A673 (cell line): ENCODE measurements around the gene ERGIC1. TPM values are rescaled to one million over a fixed set of nuclear protein-coding genes. Genes with fewer than 3 reads are reported as not detected.
A peak's percentile ranks its signal among the peaks of the same experiment; 100 is the strongest.
"Not testable (repeated sequence)": the region's sequence is repeated elsewhere in the genome, so short reads cannot be mapped to it uniquely, and the experiment has no call there.

ENCODE experiments used
- BruUV-seq: library from RNA; stranded (reverse); fragments of 400-500 nt; replicated peaks from 2 replicates; lab custom pipeline; 2021; lab: Mats Ljungman, UMichigan
- CTCF ChIA-PET: fragments of 300-600 bp; sonication (Branson Sonifier 250); formaldehyde crosslinking; loops from one replicate; lab custom pipeline; 2022; ENCODE audit warnings: antibody characterized with exemption; lab: Charles Lee
- POLR2A ChIA-PET: fragments of 300-600 bp; sonication (Branson Sonifier 250); formaldehyde crosslinking; loops from one replicate; lab custom pipeline; 2022; ENCODE audit warnings: antibody characterized with exemption; ENCODE audit not compliant: low non-redundant PET; lab: Charles Lee
- DNase-seq: peaks from one replicate; pipeline ENCODE4 v3.0.0-alpha.2; 2015; ENCODE audit warnings: low spot score
- H3K27ac ChIP-seq: fragments of 200-600 bp; sonication (generic); 2 replicates; pipeline ENCODE4 v1.5.1; 2016; ENCODE audit warnings: mixed run types, low read depth, mild to moderate bottlenecking, mixed read lengths, antibody characterized with exemption, low read length; ENCODE audit not compliant: poor library complexity, severe bottlenecking
- H3K27me3 ChIP-seq: fragments of 200-600 bp; sonication (generic); replicated peaks from 2 replicates; pipeline ENCODE4 v1.6.1; 2017; ENCODE audit warnings: mixed run types, low read depth, mild to moderate bottlenecking, mixed read lengths, antibody characterized with exemption, low read length; ENCODE audit not compliant: insufficient read depth, poor library complexity
- H3K36me3 ChIP-seq: fragments of 200-600 bp; sonication (generic); 2 replicates; pipeline ENCODE4 v1.6.1; 2016; ENCODE audit warnings: mixed run types, mild to moderate bottlenecking, mixed read lengths, antibody characterized with exemption, low read length; ENCODE audit not compliant: insufficient read depth, poor library complexity, severe bottlenecking
- H3K4me1 ChIP-seq: fragments of 200-600 bp; sonication (generic); 2 replicates; pipeline ENCODE4 v1.6.1; 2017; ENCODE audit warnings: mixed run types, mild to moderate bottlenecking, mixed read lengths, antibody characterized with exemption, low read length; ENCODE audit not compliant: insufficient read depth, poor library complexity, severe bottlenecking
- H3K4me3 ChIP-seq: fragments of 200-600 bp; sonication (generic); 2 replicates; pipeline ENCODE4 v1.5.1; 2016; ENCODE audit warnings: low read depth, mixed run types, mild to moderate bottlenecking, mixed read lengths, low read length; ENCODE audit not compliant: poor library complexity, severe bottlenecking
- H3K9me3 ChIP-seq: fragments of 200-600 bp; sonication (generic); 2 replicates; pipeline ENCODE4 v1.6.1; 2016; ENCODE audit warnings: mixed run types, low read depth, mild to moderate bottlenecking, mixed read lengths, antibody characterized with exemption, low read length; ENCODE audit not compliant: poor library complexity, severe bottlenecking
- EZH2 ChIP-seq: fragments of 200-600 bp; sonication (generic); IDR thresholded peaks from 2 replicates; pipeline ENCODE4 v1.6.1; 2017; ENCODE audit warnings: borderline replicate concordance, low read depth, mild to moderate bottlenecking, mixed read lengths, antibody characterized with exemption, low read length; ENCODE audit not compliant: poor library complexity, severe bottlenecking
- intact Hi-C: fragments of 100-400 bp; cut with micrococcal nuclease; formaldehyde crosslinking; loops from one replicate; pipeline ENCODE4 v1.10.0; 2022; ENCODE audit not compliant: unreplicated experiment
- total RNA-seq: library from RNA; stranded (reverse); gene quantifications from 2 replicates; pipeline ENCODE4 v1.2.3, GENCODE V29; 2021
- TF ChIP-seq, protein P1 (sequence below): fragments of 300-800, 200-600 bp; sonication (generic); conservative IDR thresholded peaks from 2 replicates; pipeline ENCODE4 v1.5.1; 2017; ENCODE audit warnings: low read depth, mild to moderate bottlenecking, antibody characterized with exemption, low read length, moderate library complexity, mixed read lengths

ERGIC1 gene
- total RNA-seq, 1 experiment from 2014 or later, result 44.2 TPM

DNA sequence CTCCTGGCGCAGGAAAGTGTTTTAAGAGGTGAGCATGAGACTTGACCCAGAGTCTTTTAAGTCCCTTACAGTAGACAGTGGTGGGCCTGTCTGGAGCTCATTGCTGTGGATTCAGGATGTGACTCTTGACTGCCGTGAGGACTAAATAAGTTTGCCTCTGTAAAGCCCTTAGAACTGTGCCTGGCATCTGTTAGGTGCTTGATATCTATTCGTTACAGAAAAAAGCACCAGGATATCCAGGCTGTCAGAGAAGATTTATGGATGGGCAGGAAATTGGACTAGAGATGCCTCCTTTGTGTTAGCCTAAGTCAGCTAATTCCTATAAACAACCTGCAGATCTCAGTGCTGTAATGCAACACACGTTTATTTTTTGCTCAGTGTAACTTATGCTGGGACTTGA is 12.6 kb downstream of the ERGIC1 start:
- H3K27me3 ChIP-seq, result no peaks in the 10 kb centered on the region
- no peak overlapping the region for H3K4me3 ChIP-seq
- intact Hi-C loops, result no loop called here
- no peak for TF ChIP-seq EZH2
- TF ChIP-seq, protein P1, sequence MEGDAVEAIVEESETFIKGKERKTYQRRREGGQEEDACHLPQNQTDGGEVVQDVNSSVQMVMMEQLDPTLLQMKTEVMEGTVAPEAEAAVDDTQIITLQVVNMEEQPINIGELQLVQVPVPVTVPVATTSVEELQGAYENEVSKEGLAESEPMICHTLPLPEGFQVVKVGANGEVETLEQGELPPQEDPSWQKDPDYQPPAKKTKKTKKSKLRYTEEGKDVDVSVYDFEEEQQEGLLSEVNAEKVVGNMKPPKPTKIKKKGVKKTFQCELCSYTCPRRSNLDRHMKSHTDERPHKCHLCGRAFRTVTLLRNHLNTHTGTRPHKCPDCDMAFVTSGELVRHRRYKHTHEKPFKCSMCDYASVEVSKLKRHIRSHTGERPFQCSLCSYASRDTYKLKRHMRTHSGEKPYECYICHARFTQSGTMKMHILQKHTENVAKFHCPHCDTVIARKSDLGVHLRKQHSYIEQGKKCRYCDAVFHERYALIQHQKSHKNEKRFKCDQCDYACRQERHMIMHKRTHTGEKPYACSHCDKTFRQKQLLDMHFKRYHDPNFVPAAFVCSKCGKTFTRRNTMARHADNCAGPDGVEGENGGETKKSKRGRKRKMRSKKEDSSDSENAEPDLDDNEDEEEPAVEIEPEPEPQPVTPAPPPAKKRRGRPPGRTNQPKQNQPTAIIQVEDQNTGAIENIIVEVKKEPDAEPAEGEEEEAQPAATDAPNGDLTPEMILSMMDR, result no peak
- H3K4me1 ChIP-seq, result peaks cover 4% of the 10 kb centered on the region
- ChIA-PET CTCF (no interaction called here), POLR2A (no interaction called here)
- H3K9me3 ChIP-seq, result no peaks in the 10 kb centered on the region
- no peak overlapping the region for H3K27ac ChIP-seq
- peak; percentile 45 for DNase-seq
- no peaks in the 10 kb centered on the region for H3K36me3 ChIP-seq
- BruUV-seq, result no TSS peak

DNA sequence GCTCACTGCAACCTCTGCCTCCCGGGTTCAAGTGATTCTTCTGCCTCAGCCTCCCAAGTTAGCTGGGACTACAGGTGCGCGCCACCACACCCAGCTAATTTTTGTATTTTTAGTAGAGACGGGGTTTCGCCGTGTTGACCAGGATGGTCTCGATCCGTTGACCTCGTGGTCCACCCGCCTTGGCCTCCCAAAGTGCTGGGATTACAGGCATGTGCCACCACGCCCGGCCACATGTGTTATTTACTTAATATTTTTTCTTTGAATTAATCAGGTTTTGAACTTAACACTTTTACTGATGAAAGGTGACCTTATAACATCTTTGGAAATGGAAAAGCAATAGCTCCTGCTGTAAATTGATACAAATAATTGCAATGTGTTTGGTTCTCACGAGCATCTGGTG is 13.5 kb downstream of the ERGIC1 start:
- H3K9me3 ChIP-seq, DNase-seq, H3K36me3 ChIP-seq, H3K4me1 ChIP-seq, H3K27me3 ChIP-seq, H3K27ac ChIP-seq, POLR2A ChIA-PET, CTCF ChIA-PET, BruUV-seq, H3K4me3 ChIP-seq, intact Hi-C loops: not testable (repeated sequence)

DNA sequence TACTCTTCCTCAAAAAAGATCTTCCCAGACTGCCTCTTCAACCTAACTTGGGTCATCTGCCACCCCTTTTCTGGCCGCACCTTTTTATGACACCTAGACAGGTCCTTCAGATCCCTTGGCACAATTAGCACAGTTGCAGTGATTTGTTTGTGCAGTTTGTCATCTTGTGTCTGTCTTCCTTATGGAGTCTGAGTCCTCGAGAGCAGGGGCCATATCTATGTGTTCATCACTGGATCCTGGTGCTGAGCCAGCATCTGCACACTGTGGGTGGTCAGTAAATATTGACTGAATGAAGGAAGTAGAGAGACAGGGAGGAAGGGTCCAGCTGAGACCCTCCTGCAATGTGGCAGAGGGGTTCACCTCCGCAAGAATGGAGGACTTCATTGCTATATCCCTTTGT is 14.4 kb downstream of the ERGIC1 start:
- Histone ChIP-seq H3K4me3 (no peak overlapping the region), H3K27me3 (no peaks in the 10 kb centered on the region), H3K4me1 (peaks cover 4% of the 10 kb centered on the region), H3K27ac (no peak overlapping the region), H3K36me3 (no peaks in the 10 kb centered on the region), H3K9me3 (no peaks in the 10 kb centered on the region)
- no peak for DNase-seq
- POLR2A ChIA-PET, result no interaction called here
- no TSS peak for BruUV-seq
- CTCF ChIA-PET, result no interaction called here
- intact Hi-C loops, result no loop called here
- TF ChIP-seq, protein P1, result no peak
- no peak for TF ChIP-seq EZH2

DNA sequence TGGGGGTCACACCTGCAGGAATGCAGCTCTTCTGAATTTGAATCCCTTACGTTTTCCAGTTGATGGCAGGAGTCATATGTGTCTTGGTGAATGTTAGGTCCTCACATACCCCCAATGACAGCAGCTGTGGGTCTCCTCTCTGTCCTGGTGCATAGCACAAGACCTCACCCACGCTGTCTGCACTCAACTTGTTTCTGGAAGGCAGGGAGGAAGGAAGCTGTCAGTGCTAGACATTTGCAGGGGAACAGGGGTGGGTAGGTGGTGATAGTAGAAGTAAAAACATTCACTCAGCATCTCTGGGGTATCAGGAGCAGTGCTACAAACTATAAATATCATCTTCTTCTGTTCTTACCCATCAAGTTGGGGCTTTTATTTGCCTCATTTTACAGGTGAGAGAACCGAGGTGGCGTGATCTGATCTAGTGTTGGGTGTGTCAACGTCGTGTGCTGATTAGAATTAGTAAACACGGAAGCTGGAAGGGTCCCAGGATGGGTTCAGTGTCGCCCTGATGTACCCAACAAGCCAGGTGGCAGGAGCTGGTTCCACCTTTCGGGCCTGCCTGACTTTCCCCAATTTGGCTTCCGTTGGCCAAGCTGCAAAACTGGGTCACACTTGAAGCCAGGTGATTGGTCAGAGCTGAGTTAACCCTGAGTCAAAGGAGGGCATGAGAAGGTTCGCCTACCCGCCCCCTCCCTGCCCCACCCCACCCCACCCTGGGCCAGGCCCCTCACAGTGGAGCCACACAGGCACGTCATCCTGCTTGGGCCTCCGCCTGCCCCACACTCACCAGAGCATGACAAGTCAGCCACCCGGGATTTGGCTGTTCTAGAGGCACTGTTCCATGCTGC is 15.8 kb downstream of the ERGIC1 start:
- peaks cover 4% of the 10 kb centered on the region for H3K4me1 ChIP-seq
- no peaks in the 10 kb centered on the region for H3K9me3 ChIP-seq
- BruUV-seq, result no TSS peak
- no peak for DNase-seq
- intact Hi-C loops, result no loop called here
- no peak overlapping the region for H3K4me3 ChIP-seq
- H3K36me3 ChIP-seq, result no peaks in the 10 kb centered on the region
- no peak overlapping the region for H3K27ac ChIP-seq
- POLR2A ChIA-PET, result no interaction called here
- H3K27me3 ChIP-seq, result no peaks in the 10 kb centered on the region
- CTCF ChIA-PET, result no interaction called here
- TF ChIP-seq, protein P1, result no peak
- TF ChIP-seq EZH2, result no peak
